IPS DF 19.7 (cell line): ENCODE data around the gene CLEC18B.
"Not testable (repeated sequence)": the region's sequence is repeated elsewhere in the genome, so short reads cannot be mapped to it uniquely, and the experiment has no call there.

Source experiments
- DNase-seq: peaks from one replicate; pipeline ENCODE4 v3.0.0-alpha.2; 2013; ENCODE audit warnings: low read depth, low spot score

Gene CLEC18B

GRCh38 chr16:74443624-74444346 is 22.5 kb upstream of the CLEC18B start:
- not testable (repeated sequence) for DNase-seq

GRCh38 chr16:74439685-74440084 is 18.4 kb upstream of the CLEC18B start:
- DNase-seq: no peak

GRCh38 chr16:74438492-74438979 is 17.3 kb upstream of the CLEC18B start:
- DNase-seq: no peak

DNA sequence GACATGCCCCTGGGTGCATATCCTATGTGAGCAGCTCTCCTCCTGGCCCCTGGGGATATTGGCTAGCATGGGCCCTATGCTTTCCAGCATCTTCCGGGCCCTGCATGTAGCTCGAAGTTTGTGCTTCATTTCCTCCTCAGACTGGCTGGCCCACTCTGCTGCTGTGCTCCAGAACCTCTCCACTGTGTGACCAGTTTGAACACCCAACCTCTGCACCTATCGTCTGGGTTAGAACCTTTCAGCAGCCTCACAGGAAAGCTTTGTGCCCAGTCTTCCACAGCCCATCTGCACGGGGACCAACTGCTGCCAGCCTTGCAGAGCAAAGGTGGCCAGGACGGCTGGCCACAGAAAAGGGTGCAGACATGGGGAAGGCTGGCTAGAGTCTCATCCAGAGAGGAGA is 10.2 kb upstream of the CLEC18B start:
- DNase-seq: no peak

- not testable (repeated sequence) for DNase-seq
Observed at GRCh38 chr16:74430036-74430712, 8.9 kb upstream of the CLEC18B start.

DNA sequence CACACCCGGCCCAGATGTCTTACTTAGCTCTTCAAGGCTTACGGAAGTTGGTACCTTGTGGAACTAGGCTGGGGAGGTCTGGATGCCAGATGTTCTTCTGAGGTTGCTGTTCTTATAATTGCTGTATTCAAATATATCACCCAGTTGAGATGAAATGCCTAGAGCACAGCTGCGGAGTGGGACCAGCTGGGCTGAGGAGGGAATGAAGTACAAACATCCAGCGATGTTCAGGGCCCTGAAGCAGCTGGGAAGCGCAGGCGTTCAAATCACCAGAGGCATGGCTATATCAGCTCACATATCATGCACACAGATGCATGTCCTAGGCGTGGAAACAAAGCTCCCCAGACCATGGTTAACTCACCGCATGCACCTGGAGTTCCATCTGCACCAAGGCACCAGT is 7.2 kb upstream of the CLEC18B start:
- not testable (repeated sequence) for DNase-seq

DNA sequence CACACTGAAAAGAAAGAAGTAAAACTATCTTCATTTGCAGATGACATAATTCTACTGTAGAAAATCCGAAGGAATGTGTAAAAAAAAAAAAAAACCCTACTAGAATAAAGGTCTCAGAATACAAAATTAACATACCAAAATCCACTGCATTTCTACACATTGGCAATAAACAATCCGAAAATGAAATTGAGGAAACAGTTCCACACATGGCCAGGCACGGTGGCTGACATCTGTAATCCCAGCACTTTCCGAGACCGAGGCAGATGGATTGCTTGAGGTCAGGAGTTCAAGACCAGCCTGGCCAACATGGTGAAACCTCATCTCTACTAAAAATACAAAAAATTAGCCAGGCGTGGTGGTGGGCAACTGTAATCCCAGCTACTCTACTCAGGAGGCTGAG is 4.5 kb upstream of the CLEC18B start:
- not testable (repeated sequence) for DNase-seq

- DNase-seq: not testable (repeated sequence)
Observed at GRCh38 chr16:74423721-74424120, 2.4 kb upstream of the CLEC18B start.

DNA sequence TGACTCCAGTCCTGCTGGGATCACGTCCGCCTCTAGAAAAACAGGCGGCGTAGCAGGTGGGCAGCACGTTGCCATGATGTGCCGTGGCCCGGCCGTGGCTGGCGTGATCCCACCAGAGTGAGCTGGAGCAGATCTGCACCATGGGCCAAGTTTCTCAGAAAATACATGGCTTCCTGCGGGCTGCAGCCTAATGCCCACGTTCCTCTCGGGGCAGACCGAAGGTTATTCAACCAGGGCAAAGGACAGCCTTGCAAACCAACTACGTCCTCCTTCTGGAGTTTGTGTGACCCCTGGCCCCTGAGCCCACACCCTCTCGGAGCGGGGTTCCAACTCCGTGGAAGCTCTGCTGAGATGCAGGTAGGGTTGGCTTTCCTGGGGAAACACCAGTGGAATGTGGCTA is 808 bp upstream of the CLEC18B start:
- DNase-seq: not testable (repeated sequence)

GRCh38 chr16:74421482-74421785 is 156 bp upstream of the CLEC18B start:
- not testable (repeated sequence) for DNase-seq

DNA sequence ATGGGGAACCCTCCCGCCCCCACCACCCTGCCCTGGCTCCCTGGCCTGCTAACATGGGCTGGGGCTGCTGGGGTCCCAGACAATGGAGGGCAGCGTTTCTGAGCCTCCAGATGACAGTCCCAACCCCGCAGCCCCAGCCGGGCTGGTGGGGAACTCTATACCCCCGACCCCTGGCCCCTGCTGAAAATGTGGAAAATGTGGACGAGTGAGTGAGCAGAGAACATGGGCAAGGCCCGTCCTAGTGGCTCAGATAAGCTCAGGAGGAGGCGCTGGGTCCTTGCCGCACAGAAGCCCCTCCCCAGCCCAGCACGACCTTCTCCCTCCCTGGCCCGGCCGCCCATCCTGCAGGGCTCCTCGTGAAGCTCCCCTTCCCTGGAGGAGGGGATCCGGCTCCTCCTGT is 1.5 kb downstream of the CLEC18B start:
- not testable (repeated sequence) for DNase-seq

DNA sequence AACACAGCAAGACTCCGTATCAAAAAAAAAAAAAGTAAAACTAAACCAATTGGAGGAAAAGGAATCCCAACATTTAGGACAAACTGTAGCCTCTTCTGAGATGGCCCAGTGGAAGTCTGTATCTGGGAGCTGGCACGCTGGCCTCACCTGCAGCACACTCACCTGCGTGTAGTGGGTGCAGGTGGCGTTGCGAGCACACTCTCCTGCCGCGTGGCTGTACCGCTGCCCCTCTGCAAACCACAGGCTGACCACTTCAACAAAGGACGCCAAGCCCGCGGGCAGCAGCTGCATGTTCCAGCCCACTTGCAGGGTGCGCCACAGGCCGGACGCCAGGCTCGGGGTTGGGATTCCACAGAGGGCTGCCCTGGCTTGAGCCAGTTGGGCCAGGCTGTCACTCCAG is 3.4 kb downstream of the CLEC18B start:
- not testable (repeated sequence) for DNase-seq

DNA sequence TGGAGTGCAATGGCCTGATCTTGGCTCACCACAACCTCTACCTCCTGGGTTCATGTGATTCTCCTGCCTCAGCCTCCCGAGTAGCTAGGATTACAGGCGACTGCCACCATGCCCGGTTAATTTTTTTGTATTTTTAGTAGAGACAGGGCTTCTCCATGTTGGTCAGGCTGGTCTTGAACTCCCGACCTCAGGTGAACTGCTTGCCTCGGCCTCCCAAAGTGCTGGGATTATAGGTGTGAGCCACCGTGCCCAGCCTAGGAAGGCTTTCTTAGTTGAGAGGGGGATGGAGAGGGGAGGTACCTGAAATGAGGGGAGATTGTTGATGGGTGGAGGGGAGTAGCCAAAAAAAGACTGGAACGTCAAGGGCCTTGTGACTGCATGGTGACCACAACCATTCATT is 7.4 kb downstream of the CLEC18B start:
- DNase-seq: not testable (repeated sequence)

DNA sequence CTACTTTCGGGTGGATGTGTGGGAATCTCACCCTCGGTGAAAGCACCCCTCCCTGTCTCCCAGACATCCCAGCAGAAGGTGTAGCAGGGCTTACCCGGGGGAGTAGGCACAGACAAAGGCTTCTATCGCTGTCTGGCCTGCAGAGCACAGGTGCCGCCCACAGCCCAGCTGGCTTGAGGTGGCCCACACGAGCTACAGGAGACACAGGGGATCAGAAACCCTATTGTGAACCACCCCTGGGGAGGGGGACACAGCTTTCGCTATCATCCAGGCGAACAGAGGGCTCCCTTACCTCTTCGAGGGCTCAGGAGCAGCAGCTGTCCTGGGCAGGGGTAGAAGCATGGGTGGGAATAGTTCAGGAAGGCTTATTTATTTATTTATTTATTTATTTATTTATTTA is 7.8 kb downstream of the CLEC18B start:
- not testable (repeated sequence) for DNase-seq

DNA sequence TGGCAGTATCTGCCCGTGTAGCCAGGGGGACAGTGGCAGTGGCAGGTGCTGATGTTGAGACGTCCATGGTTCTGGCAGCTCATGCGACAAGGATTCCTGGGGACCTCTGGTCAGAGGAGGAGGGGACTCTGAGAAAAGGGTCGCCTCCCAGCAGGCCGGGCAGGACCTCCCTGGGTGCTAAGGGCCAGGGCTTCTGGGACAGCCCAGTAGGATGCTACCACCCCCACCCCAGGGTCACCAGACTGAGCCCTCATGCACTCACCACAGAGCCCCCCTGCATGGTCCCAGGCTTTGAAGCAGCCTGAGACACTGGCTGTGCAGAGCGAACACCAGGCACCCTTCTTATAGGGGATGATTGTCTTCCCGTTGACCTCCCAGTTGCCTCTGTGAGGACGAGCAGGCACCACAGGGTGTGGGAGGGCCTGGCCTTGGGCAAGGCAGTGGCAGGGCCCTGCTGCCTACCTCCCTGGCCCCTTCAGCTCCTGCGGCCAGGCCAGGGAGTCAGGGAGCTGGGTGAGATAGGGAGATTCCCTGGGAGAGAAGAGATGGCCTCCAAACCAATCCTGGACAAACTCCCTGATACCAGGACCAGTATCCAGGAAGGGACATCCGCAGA is 8.4 kb downstream of the CLEC18B start:
- DNase-seq: not testable (repeated sequence)

- not testable (repeated sequence) for DNase-seq
Observed at GRCh38 chr16:74412138-74412774, 9.0 kb downstream of the CLEC18B start.

DNA sequence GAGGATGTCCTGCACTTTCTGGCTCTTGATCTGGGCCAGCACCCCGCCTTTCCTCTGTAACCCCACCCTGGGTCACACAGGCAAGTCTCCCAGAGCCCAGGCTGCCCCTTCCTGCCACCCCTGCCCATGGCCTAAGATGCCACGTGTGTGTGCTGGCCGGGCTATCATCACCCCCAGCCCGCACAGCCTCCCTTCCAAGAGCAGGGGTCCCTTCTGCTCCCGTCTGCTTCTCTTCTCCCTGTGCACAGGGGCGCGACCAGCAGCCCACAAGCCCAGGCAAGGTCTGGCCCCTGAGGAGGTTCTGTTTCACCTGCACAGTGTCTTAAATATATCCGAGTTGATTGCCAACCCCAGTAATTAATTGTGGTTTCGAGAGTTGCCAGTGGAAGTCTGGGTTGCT is 10.3 kb downstream of the CLEC18B start:
- not testable (repeated sequence) for DNase-seq

- not testable (repeated sequence) for DNase-seq
Observed at GRCh38 chr16:74410057-74410957, 11.0 kb downstream of the CLEC18B start.

- not testable (repeated sequence) for DNase-seq
Observed at GRCh38 chr16:74409185-74409981, 11.9 kb downstream of the CLEC18B start.

- DNase-seq: not testable (repeated sequence)
Observed at GRCh38 chr16:74407362-74407705, 13.9 kb downstream of the CLEC18B start.
